GM23338 (cell line): ENCODE data around the gene EVI2B. TPM values are rescaled to one million over a fixed set of nuclear protein-coding genes. Genes with fewer than 3 reads are reported as not detected.

Experiments
- ATAC-seq: fragments of 200-7000 bp; cut with Tn5 transposase; 3 replicates; pipeline ENCODE4 v1.9.1; 2020
- DNase-seq: peaks from one replicate; pipeline ENCODE4 v3.0.0-alpha.2; 2015; ENCODE audit warnings: low spot score
- H2AFZ ChIP-seq: fragments of 200-600 bp; sonication (generic); 2 replicates; pipeline ENCODE4 v1.8.0; 2016; ENCODE audit warnings: antibody characterized with exemption, mild to moderate bottlenecking, moderate library complexity
- H3F3A ChIP-seq: fragments of 200-600 bp; sonication (generic); replicated peaks from 2 replicates; pipeline ENCODE4 v1.8.0; 2017; ENCODE audit warnings: antibody characterized with exemption, mixed run types, low read depth
- H3K27ac ChIP-seq: fragments of 200-600 bp; sonication (generic); 2 replicates; pipeline ENCODE4 v1.6.1; 2016; ENCODE audit warnings: low read depth
- H3K27me3 ChIP-seq: fragments of 200-600 bp; sonication (generic); 2 replicates; pipeline ENCODE4 v1.8.0; 2016; ENCODE audit warnings: mild to moderate bottlenecking, mixed run types, moderate library complexity; ENCODE audit not compliant: insufficient read depth
- H3K36me3 ChIP-seq: fragments of 200-600 bp; sonication (generic); 2 replicates; pipeline ENCODE4 v1.8.0; 2016; ENCODE audit warnings: mild to moderate bottlenecking; ENCODE audit not compliant: insufficient read depth
- H3K4me1 ChIP-seq: fragments of 200-600 bp; sonication (generic); 2 replicates; pipeline ENCODE4 v1.8.0; 2016; ENCODE audit warnings: mild to moderate bottlenecking, moderate library complexity; ENCODE audit not compliant: insufficient read depth
- H3K4me2 ChIP-seq: fragments of 200-600 bp; sonication (generic); 2 replicates; pipeline ENCODE4 v1.7.1; 2017; ENCODE audit warnings: mixed run types
- H3K4me3 ChIP-seq: fragments of 200-600 bp; sonication (generic); 2 replicates; pipeline ENCODE4 v1.6.1; 2016; ENCODE audit warnings: mixed run types
- H3K79me2 ChIP-seq: fragments of 200-600 bp; sonication (generic); replicated peaks from 2 replicates; pipeline ENCODE4 v1.8.0; 2017; ENCODE audit warnings: mild to moderate bottlenecking; ENCODE audit not compliant: insufficient read depth
- H3K9me2 ChIP-seq: fragments of 200-600 bp; sonication (generic); 2 replicates; pipeline ENCODE4 v1.8.0; 2017; ENCODE audit not compliant: insufficient read depth
- H4K20me1 ChIP-seq: fragments of 200-600 bp; sonication (generic); replicated peaks from 2 replicates; pipeline ENCODE4 v1.8.0; 2017; ENCODE audit warnings: mild to moderate bottlenecking; ENCODE audit not compliant: insufficient read depth
- H3K27ac Mint-ChIP-seq: 2 replicates; pipeline ENCODE4 v1.8.0; 2020; ENCODE audit warnings: inconsistent platforms, mild to moderate bottlenecking, moderate library complexity, mixed read lengths
- H3K27me3 Mint-ChIP-seq: 3 replicates; pipeline ENCODE4 v1.8.0; 2022; ENCODE audit warnings: low read depth, mild to moderate bottlenecking, moderate library complexity, mixed read lengths, inconsistent platforms; ENCODE audit not compliant: insufficient read depth, poor library complexity
- H3K36me3 Mint-ChIP-seq: 3 replicates; pipeline ENCODE4 v1.8.0; 2021; ENCODE audit warnings: low read depth, mild to moderate bottlenecking, inconsistent platforms, moderate library complexity, mixed read lengths
- H3K4me1 Mint-ChIP-seq: 3 replicates; pipeline ENCODE4 v1.8.0; 2020; ENCODE audit warnings: mild to moderate bottlenecking, inconsistent platforms, mixed read lengths
- H3K4me3 Mint-ChIP-seq: 3 replicates; pipeline ENCODE4 v1.8.0; 2021; ENCODE audit warnings: moderate library complexity, mild to moderate bottlenecking, inconsistent platforms, mixed read lengths
- H3K9me3 Mint-ChIP-seq: 3 replicates; pipeline ENCODE4 v1.8.0; 2020; ENCODE audit warnings: moderate library complexity, mild to moderate bottlenecking, inconsistent platforms, mixed read lengths
- CREB1 ChIP-seq: fragments of 250-450 bp; sonication (Bioruptor Pico); IDR thresholded peaks from 2 replicates; pipeline ENCODE4 v1.5.0; 2020; ENCODE audit warnings: low read depth, mild to moderate bottlenecking, moderate library complexity
- EZH2 ChIP-seq: fragments of 200-600 bp; sonication (generic); IDR thresholded peaks from one replicate; pipeline ENCODE4 v1.8.0; 2017; ENCODE audit warnings: antibody characterized with exemption, mild to moderate bottlenecking, low read depth; ENCODE audit not compliant: unreplicated experiment
- NANOG ChIP-seq: IDR thresholded peaks from 2 replicates; pipeline ENCODE4 v1.6.1; 2016; ENCODE audit warnings: antibody characterized with exemption, borderline replicate concordance
- POLR2AphosphoS5 ChIP-seq: IDR thresholded peaks from 2 replicates; pipeline ENCODE4 v1.6.1; 2016; ENCODE audit warnings: antibody characterized with exemption, low read depth
- ZNF114 ChIP-seq: fragments of 250-450 bp; sonication (Bioruptor Pico); IDR thresholded peaks from 2 replicates; pipeline ENCODE4 v1.5.0; 2020; ENCODE audit warnings: mild to moderate bottlenecking, moderate library complexity
- polyA plus RNA-seq: library from polyadenylated mRNA; unstranded; fragments of >200 nt; fragmentation: Nextera tagmentation; extraction: Ambion mirVana; gene quantifications from 2 replicates; pipeline ENCODE4 v1.2.1, GENCODE V29; 2016
- total RNA-seq: library from RNA; depleted of rRNA; stranded (reverse); fragments of >200 nt; shearing (Covaris generic); gene quantifications from 2 replicates; pipeline ENCODE4 v1.2.3, GENCODE V29; 2014
- TF ChIP-seq, protein P1 (sequence below): IDR thresholded peaks from 2 replicates; pipeline ENCODE4 v1.6.1; 2016; ENCODE audit warnings: antibody characterized with exemption
- TF ChIP-seq, protein P2 (sequence below), 2 experiments: fragments of 200-600 bp in 1 of 2; sonication (generic) in 1 of 2; conservative IDR thresholded peaks; 2 replicates each; pipeline versions ENCODE4 v1.5.1 to v1.6.1; 2016 to 2017; ENCODE audit warnings: antibody characterized with exemption in 2 of 2, low read depth in 2 of 2, mild to moderate bottlenecking in 2 of 2, moderate library complexity in 1 of 2
- TF ChIP-seq, protein P3 (sequence below): IDR thresholded peaks from one replicate; pipeline ENCODE4 v1.6.1; 2018; ENCODE audit warnings: antibody characterized with exemption; ENCODE audit not compliant: unreplicated experiment
- TF ChIP-seq, protein P4 (sequence below): fragments of 250-450 bp; sonication (Bioruptor Pico); IDR thresholded peaks from 2 replicates; pipeline ENCODE4 v1.5.0; 2020; ENCODE audit warnings: mild to moderate bottlenecking, moderate library complexity

The EVI2B gene
- total and polyA plus RNA-seq, 2 experiments from 2014 or later, result 0.18 TPM; not detected in 1

DNA sequence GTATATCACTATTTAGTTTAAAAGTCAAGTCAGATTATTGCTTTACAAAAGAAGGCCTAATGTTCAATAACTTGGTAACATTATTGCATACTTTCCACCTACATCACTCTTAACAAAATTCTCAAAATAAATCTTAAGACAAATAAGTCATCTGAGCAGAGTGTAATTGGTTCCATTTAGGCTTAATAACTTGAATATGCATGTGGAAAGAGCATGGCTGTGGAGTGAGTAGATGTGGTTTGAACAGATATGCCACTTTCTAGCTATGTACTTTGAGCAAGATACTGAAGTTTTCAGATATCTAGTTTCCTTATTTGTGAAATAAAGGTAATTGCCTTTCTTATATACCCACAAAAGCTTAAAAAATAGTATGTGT is 14.3 kb upstream of the EVI2B start:
- no peaks in the 10 kb centered on the region for H3F3A ChIP-seq
- no peaks in the 10 kb centered on the region for H3K36me3 ChIP-seq
- no peak overlapping the region for H3K27ac ChIP-seq
- H3K4me3 ChIP-seq, result no peak overlapping the region
- Mint-ChIP-seq H3K27me3 (peaks cover 4% of the 10 kb centered on the region), H3K27ac (no peak overlapping the region), H3K4me1 (no peaks in the 10 kb centered on the region), H3K9me3 (no peaks in the 10 kb centered on the region), H3K36me3 (no peaks in the 10 kb centered on the region), H3K4me3 (no peak overlapping the region)
- no peaks in the 10 kb centered on the region for H3K4me1 ChIP-seq
- no peaks in the 10 kb centered on the region for H3K9me2 ChIP-seq
- H3K27me3 ChIP-seq, result no peaks in the 10 kb centered on the region
- H3K79me2 ChIP-seq, result no peaks in the 10 kb centered on the region
- DNase-seq (no peak), ATAC-seq (no peak)
- H2AFZ ChIP-seq, result no peak overlapping the region
- H3K4me2 ChIP-seq, result no peak overlapping the region
- H4K20me1 ChIP-seq, result no peaks in the 10 kb centered on the region
- TF ChIP-seq, protein P1, sequence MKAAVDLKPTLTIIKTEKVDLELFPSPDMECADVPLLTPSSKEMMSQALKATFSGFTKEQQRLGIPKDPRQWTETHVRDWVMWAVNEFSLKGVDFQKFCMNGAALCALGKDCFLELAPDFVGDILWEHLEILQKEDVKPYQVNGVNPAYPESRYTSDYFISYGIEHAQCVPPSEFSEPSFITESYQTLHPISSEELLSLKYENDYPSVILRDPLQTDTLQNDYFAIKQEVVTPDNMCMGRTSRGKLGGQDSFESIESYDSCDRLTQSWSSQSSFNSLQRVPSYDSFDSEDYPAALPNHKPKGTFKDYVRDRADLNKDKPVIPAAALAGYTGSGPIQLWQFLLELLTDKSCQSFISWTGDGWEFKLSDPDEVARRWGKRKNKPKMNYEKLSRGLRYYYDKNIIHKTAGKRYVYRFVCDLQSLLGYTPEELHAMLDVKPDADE, result no peak
- TF ChIP-seq, protein P2, sequence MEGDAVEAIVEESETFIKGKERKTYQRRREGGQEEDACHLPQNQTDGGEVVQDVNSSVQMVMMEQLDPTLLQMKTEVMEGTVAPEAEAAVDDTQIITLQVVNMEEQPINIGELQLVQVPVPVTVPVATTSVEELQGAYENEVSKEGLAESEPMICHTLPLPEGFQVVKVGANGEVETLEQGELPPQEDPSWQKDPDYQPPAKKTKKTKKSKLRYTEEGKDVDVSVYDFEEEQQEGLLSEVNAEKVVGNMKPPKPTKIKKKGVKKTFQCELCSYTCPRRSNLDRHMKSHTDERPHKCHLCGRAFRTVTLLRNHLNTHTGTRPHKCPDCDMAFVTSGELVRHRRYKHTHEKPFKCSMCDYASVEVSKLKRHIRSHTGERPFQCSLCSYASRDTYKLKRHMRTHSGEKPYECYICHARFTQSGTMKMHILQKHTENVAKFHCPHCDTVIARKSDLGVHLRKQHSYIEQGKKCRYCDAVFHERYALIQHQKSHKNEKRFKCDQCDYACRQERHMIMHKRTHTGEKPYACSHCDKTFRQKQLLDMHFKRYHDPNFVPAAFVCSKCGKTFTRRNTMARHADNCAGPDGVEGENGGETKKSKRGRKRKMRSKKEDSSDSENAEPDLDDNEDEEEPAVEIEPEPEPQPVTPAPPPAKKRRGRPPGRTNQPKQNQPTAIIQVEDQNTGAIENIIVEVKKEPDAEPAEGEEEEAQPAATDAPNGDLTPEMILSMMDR (conservative IDR thresholded peaks at IDR 0.05; ENCODE audit: low read depth in 2 of 2), result no peak
- TF ChIP-seq ZNF114 (CRISPR knock-in tag) (no peak), EZH2 (no peak), NANOG (no peak), CREB1 (no peak)
- TF ChIP-seq, protein P3, sequence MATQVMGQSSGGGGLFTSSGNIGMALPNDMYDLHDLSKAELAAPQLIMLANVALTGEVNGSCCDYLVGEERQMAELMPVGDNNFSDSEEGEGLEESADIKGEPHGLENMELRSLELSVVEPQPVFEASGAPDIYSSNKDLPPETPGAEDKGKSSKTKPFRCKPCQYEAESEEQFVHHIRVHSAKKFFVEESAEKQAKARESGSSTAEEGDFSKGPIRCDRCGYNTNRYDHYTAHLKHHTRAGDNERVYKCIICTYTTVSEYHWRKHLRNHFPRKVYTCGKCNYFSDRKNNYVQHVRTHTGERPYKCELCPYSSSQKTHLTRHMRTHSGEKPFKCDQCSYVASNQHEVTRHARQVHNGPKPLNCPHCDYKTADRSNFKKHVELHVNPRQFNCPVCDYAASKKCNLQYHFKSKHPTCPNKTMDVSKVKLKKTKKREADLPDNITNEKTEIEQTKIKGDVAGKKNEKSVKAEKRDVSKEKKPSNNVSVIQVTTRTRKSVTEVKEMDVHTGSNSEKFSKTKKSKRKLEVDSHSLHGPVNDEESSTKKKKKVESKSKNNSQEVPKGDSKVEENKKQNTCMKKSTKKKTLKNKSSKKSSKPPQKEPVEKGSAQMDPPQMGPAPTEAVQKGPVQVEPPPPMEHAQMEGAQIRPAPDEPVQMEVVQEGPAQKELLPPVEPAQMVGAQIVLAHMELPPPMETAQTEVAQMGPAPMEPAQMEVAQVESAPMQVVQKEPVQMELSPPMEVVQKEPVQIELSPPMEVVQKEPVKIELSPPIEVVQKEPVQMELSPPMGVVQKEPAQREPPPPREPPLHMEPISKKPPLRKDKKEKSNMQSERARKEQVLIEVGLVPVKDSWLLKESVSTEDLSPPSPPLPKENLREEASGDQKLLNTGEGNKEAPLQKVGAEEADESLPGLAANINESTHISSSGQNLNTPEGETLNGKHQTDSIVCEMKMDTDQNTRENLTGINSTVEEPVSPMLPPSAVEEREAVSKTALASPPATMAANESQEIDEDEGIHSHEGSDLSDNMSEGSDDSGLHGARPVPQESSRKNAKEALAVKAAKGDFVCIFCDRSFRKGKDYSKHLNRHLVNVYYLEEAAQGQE, result no peak

DNA sequence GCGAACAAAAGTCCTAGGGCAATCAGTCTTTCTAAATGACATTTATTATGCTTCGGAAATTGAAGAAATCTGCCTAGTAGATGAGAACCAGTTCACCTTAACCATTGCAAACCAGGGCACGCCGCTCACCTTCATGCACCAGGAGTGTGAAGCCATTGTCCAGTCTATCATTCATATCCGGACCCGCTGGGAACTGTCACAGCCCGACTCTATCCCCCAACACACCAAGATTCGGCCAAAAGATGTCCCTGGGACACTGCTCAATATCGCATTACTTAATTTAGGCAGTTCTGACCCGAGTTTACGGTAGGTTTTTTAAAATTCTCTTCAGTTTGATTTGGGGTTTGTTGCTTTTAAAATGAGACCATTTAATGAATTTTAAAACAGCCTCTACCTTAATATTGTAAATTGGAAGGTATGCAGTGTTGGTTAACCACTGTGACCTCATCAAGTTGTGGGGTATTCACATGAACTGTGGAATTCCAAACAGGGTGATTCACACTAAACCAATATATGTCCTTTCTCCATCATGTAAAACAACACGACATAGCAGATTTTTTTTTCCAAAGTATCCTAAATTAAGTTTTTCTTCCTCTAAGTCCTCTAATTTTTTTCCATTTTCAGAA is 13.8 kb upstream of the EVI2B start:
- Histone ChIP-seq H3K27ac (no peak overlapping the region; the same call in 1 of the 2 replicates), H3K36me3 (no peaks in the 10 kb centered on the region), H3K4me2 (no peak overlapping the region), H3K4me1 (no peaks in the 10 kb centered on the region), H4K20me1 (no peaks in the 10 kb centered on the region), H3K4me3 (no peak overlapping the region), H2AFZ (no peak overlapping the region), H3K9me2 (no peaks in the 10 kb centered on the region), H3K27me3 (no peaks in the 10 kb centered on the region), H3K79me2 (no peaks in the 10 kb centered on the region), H3F3A (no peaks in the 10 kb centered on the region)
- Mint-ChIP-seq H3K27ac (peak overlapping the region; percentile 49; the same call in 1 of the 2 replicates), H3K36me3 (no peaks in the 10 kb centered on the region), H3K9me3 (no peaks in the 10 kb centered on the region), H3K4me3 (no peak overlapping the region), H3K4me1 (no peaks in the 10 kb centered on the region), H3K27me3 (peaks cover 4% of the 10 kb centered on the region)
- no peak for DNase-seq
- no peak for ATAC-seq
- no peak for TF ChIP-seq POLR2AphosphoS5
- no peak for TF ChIP-seq ZNF114 (CRISPR knock-in tag)
- TF ChIP-seq, protein P4, sequence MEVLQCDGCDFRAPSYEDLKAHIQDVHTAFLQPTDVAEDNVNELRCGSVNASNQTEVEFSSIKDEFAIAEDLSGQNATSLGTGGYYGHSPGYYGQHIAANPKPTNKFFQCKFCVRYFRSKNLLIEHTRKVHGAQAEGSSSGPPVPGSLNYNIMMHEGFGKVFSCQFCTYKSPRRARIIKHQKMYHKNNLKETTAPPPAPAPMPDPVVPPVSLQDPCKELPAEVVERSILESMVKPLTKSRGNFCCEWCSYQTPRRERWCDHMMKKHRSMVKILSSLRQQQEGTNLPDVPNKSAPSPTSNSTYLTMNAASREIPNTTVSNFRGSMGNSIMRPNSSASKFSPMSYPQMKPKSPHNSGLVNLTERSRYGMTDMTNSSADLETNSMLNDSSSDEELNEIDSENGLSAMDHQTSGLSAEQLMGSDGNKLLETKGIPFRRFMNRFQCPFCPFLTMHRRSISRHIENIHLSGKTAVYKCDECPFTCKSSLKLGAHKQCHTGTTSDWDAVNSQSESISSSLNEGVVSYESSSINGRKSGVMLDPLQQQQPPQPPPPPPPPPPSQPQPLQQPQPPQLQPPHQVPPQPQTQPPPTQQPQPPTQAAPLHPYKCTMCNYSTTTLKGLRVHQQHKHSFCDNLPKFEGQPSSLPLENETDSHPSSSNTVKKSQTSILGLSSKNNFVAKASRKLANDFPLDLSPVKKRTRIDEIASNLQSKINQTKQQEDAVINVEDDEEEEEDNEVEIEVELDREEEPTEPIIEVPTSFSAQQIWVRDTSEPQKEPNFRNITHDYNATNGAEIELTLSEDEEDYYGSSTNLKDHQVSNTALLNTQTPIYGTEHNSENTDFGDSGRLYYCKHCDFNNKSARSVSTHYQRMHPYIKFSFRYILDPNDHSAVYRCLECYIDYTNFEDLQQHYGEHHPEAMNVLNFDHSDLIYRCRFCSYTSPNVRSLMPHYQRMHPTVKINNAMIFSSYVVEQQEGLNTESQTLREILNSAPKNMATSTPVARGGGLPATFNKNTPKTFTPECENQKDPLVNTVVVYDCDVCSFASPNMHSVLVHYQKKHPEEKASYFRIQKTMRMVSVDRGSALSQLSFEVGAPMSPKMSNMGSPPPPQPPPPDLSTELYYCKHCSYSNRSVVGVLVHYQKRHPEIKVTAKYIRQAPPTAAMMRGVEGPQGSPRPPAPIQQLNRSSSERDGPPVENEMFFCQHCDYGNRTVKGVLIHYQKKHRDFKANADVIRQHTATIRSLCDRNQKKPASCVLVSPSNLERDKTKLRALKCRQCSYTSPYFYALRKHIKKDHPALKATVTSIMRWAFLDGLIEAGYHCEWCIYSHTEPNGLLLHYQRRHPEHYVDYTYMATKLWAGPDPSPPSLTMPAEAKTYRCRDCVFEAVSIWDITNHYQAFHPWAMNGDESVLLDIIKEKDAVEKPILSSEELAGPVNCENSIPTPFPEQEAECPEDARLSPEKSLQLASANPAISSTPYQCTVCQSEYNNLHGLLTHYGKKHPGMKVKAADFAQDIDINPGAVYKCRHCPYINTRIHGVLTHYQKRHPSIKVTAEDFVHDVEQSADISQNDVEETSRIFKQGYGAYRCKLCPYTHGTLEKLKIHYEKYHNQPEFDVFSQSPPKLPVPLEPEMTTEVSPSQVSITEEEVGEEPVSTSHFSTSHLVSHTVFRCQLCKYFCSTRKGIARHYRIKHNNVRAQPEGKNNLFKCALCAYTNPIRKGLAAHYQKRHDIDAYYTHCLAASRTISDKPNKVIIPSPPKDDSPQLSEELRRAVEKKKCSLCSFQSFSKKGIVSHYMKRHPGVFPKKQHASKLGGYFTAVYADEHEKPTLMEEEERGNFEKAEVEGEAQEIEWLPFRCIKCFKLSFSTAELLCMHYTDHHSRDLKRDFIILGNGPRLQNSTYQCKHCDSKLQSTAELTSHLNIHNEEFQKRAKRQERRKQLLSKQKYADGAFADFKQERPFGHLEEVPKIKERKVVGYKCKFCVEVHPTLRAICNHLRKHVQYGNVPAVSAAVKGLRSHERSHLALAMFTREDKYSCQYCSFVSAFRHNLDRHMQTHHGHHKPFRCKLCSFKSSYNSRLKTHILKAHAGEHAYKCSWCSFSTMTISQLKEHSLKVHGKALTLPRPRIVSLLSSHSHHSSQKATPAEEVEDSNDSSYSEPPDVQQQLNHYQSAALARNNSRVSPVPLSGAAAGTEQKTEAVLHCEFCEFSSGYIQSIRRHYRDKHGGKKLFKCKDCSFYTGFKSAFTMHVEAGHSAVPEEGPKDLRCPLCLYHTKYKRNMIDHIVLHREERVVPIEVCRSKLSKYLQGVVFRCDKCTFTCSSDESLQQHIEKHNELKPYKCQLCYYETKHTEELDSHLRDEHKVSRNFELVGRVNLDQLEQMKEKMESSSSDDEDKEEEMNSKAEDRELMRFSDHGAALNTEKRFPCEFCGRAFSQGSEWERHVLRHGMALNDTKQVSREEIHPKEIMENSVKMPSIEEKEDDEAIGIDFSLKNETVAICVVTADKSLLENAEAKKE, result no peak
